Psoas muscle (tissue), 8 donors: ENCODE data around the gene FBXW9. TPM values are rescaled to one million over a fixed set of nuclear protein-coding genes. Genes with fewer than 3 reads are reported as not detected.

Experiments used
- ATAC-seq, 4 donors: fragments of 200-7000 bp; cut with Tn5 transposase; one replicate each; pipeline ENCODE4 v1.9.1; 2020; ENCODE audit warnings: moderate library complexity in 3 of 4, mild to moderate bottlenecking in 2 of 4
- DNase-seq, 2 donors: peaks; one replicate each; pipeline ENCODE4 v3.0.0-alpha.2; 2020
- H3K27ac ChIP-seq: fragments of 200-600 bp; one replicate; pipeline ENCODE4 v1.8.0; 2022
- H3K27me3 ChIP-seq, 3 donors: fragments of 200-600 bp in 1 of 3; one replicate each; pipeline versions ENCODE4 v1.6.1 to v1.8.0; 2013 to 2022; ENCODE audit warnings: low read length in 2 of 3, mild to moderate bottlenecking in 2 of 3, moderate library complexity in 1 of 3; ENCODE audit not compliant: insufficient read depth in 3 of 3
- H3K36me3 ChIP-seq, 2 donors: fragments of 200-600 bp in 1 of 2; one replicate each; pipeline versions ENCODE4 v1.6.1 to v1.8.0; 2013 to 2022; ENCODE audit warnings: low read depth in 1 of 2, mild to moderate bottlenecking in 1 of 2, moderate library complexity in 1 of 2; ENCODE audit not compliant: insufficient read depth in 1 of 2
- H3K4me1 ChIP-seq: fragments of 200-600 bp; one replicate; pipeline ENCODE4 v1.8.0; 2022
- H3K4me3 ChIP-seq: fragments of 200-600 bp; one replicate; pipeline ENCODE4 v1.8.0; 2022; ENCODE audit warnings: mild to moderate bottlenecking
- H3K9me3 ChIP-seq: fragments of 200-600 bp; one replicate; pipeline ENCODE4 v1.8.0; 2022
- CTCF ChIP-seq: fragments of 200-600 bp; IDR thresholded peaks from one replicate; pipeline ENCODE4 v1.8.0; 2022; ENCODE audit warnings: antibody characterized with exemption
- WGBS, 3 donors: extraction: QIAGEN DNeasy Blood & Tissue Kit; methylation state at CpG; one replicate each; pipeline versions ENCODE4 v1.1.6 to v1.1.7; 2013; 5-methylcytosine and 5-hydroxymethylcytosine counted together
- intact Hi-C, 2 donors: fragments of 100-400 bp; cut with DNase I; formaldehyde crosslinking; loops; one replicate each; pipeline versions ENCODE4 v1.11.0 to v1.14.2; 2022
- polyA plus RNA-seq, 3 donors: library from polyadenylated mRNA; stranded (reverse); fragments of 200-250 nt; gene quantifications; one replicate each; pipeline ENCODE4 v1.2.3, GENCODE V29; 2013
- total RNA-seq, 4 donors: library from RNA; stranded (reverse); fragmentation: NEBNext Ultra II Directional in 2 of 4; extraction: Animal tissue kit (Norgen Biotek cat#: 25700) in 2 of 4; gene quantifications; one replicate each; pipeline versions ENCODE4 v1.2.1 to v1.2.4, GENCODE V29; 2021 to 2023
- donor health status: healthy with polysubstance abuse.
- donor health status: DM: no; HTN: no; CAD: no; lungs with moderate emphysema.
- donor health status: Bipolar disorder and iron deficiency.
- donor health status: healthy.
- donor health status: DM: yes; HTN: yes; CAD: no.
- donor health status: DM: no; HTN: no; CAD: no.
- donor health status: DM: no; HTN: no; CAD: no.
- donor health status: DM: yes; HTN: yes; CAD: no.

Gene FBXW9
- total and polyA plus RNA-seq, 7 donors: 1.2 to 9.2 (median 2.2) TPM

- DNase-seq: peak; percentile 73 to 89
- 0% methylated on average over 29 of the region's 29 CpGs for WGBS, 3 donors
- peak within 1 kb of the TSS; percentile 91 for H3K27ac ChIP-seq
- peaks cover 39% of the 10 kb centered on the region for H3K4me1 ChIP-seq
- TF ChIP-seq CTCF: no peak
- peak within 1 kb of the TSS; percentile 81 for H3K4me3 ChIP-seq
- no peaks in the 10 kb centered on the region for H3K9me3 ChIP-seq
- intact Hi-C loops: no loop called here
- peaks cover 0 to 38% of the 10 kb centered on the region in 2 donors for H3K36me3 ChIP-seq
- H3K27me3 ChIP-seq: no peaks in the 10 kb centered on the region
- ATAC-seq: peak; percentile 87 to 91 (median 89)
Observed at GRCh38 chr19:12736995-12737834, 40.8 kb upstream of the FBXW9 start, which contains the start of gene GET3. Gene GET3 (plus strand): TSS chr19:12737497. CDS start chr19:12737506, 9 bp downstream.

- 1 to 2% (median 2%) methylated on average over 15 of the region's 15 CpGs for WGBS, 3 donors
- intact Hi-C loops: no loop called here
- no peaks in the 10 kb centered on the region for H3K27me3 ChIP-seq
- peak overlapping the region; percentile 92 for H3K27ac ChIP-seq
- DNase-seq (no peak), ATAC-seq (no peak)
- peak overlapping the region; percentile 89 for H3K4me3 ChIP-seq
- H3K36me3 ChIP-seq: peaks cover 0 to 34% of the 10 kb centered on the region in 2 donors
- no peaks in the 10 kb centered on the region for H3K9me3 ChIP-seq
- TF ChIP-seq CTCF: no peak
- H3K4me1 ChIP-seq: peaks cover 38% of the 10 kb centered on the region
Observed at GRCh38 chr19:12733369-12734214, 37.2 kb upstream of the FBXW9 start.

- ATAC-seq: no peak
- intact Hi-C loops: no loop called here
- 89 to 94% (median 91%) methylated on average over 24 of the region's 24 CpGs for WGBS, 3 donors
Observed at GRCh38 chr19:12731337-12731736, 34.9 kb upstream of the FBXW9 start.

GRCh38 chr19:12730064-12730463 is 33.6 kb upstream of the FBXW9 start:
- WGBS, 3 donors: 54 to 59% (median 57%) methylated on average over 3 of the region's 3 CpGs
- peaks cover 0 to 31% of the 10 kb centered on the region in 2 donors for H3K36me3 ChIP-seq
- DNase-seq (no peak), ATAC-seq (no peak)
- H3K9me3 ChIP-seq: no peaks in the 10 kb centered on the region
- no peaks in the 10 kb centered on the region for H3K27me3 ChIP-seq
- intact Hi-C loops: no loop called here
- no peak overlapping the region for H3K27ac ChIP-seq
- TF ChIP-seq CTCF: no peak
- no peak overlapping the region for H3K4me3 ChIP-seq
- H3K4me1 ChIP-seq: peaks cover 21% of the 10 kb centered on the region

More at GRCh38 chr19:12731337-12731736, 34.9 kb upstream of the FBXW9 start:
- Histone ChIP-seq H3K27ac (no peak overlapping the region), H3K4me3 (no peak overlapping the region), H3K36me3 (peaks cover 0 to 31% of the 10 kb centered on the region in 2 donors), H3K4me1 (peaks cover 26% of the 10 kb centered on the region), H3K27me3 (no peaks in the 10 kb centered on the region), H3K9me3 (no peaks in the 10 kb centered on the region)
- TF ChIP-seq CTCF: no peak
- DNase-seq: no peak
